22Rv1 (cell line): ENCODE measurements around the gene FKBP1A.
"Not testable (repeated sequence)": the region's sequence is repeated elsewhere in the genome, so short reads cannot be mapped to it uniquely, and the experiment has no call there.

ENCODE experiments used
- ZFX ChIP-seq: fragments of 450-650 bp; IDR thresholded peaks from 2 replicates; pipeline ENCODE4 v1.6.1; 2017; ENCODE audit warnings: antibody characterized with exemption, borderline replicate concordance
- TF ChIP-seq, protein P1 (sequence below): fragments of 450-650 bp; IDR thresholded peaks from 2 replicates; pipeline ENCODE4 v1.5.1; 2017; ENCODE audit warnings: mild to moderate bottlenecking

GRCh38 chr20:1398185-1398584 is 5.3 kb upstream of the FKBP1A start:
- TF ChIP-seq, protein P1, sequence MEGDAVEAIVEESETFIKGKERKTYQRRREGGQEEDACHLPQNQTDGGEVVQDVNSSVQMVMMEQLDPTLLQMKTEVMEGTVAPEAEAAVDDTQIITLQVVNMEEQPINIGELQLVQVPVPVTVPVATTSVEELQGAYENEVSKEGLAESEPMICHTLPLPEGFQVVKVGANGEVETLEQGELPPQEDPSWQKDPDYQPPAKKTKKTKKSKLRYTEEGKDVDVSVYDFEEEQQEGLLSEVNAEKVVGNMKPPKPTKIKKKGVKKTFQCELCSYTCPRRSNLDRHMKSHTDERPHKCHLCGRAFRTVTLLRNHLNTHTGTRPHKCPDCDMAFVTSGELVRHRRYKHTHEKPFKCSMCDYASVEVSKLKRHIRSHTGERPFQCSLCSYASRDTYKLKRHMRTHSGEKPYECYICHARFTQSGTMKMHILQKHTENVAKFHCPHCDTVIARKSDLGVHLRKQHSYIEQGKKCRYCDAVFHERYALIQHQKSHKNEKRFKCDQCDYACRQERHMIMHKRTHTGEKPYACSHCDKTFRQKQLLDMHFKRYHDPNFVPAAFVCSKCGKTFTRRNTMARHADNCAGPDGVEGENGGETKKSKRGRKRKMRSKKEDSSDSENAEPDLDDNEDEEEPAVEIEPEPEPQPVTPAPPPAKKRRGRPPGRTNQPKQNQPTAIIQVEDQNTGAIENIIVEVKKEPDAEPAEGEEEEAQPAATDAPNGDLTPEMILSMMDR = not testable (repeated sequence)
- not testable (repeated sequence) for TF ChIP-seq ZFX
